Measurements from ENCODE around the gene NHLRC4. TPM values are rescaled to one million over a fixed set of nuclear protein-coding genes. Genes with fewer than 3 reads are reported as not detected.

Gene NHLRC4
- total and polyA plus RNA-seq, 2 of the 8 experiments (the other 6 are each of a cell fraction or from before 2014, with no cell fraction given): 0.60 to 0.76 TPM

GRCh38 chr16:531494-532125, 35.2 kb upstream of the NHLRC4 start:
- Histone ChIP-seq H3K9me3 (ENCODE audit: insufficient read depth in 2 of 2, low read depth in 1 of 2, low read length in 1 of 2) (no peaks in the 10 kb centered on the region), H4K5ac (ENCODE audit: insufficient read length, low read depth, low read length) (no peak overlapping the region), H3K27me3 (replicated peaks in 1 of 4; ENCODE audit: control insufficient read depth in 3 of 4, extremely low read depth in 1 of 4, insufficient read depth in 3 of 4, low read length in 3 of 4) (no peaks in the 10 kb centered on the region), H3K23ac (ENCODE audit: insufficient read length) (no peak overlapping the region), H4K20me1 (replicated peaks in 1 of 2; ENCODE audit: control insufficient read depth in 1 of 2, insufficient read depth in 2 of 2, low read length in 2 of 2) (peaks cover 13 to 38% of the 10 kb centered on the region in 2 experiments), H2BK20ac (ENCODE audit: low read length) (no peak overlapping the region), H3K4me3 (ENCODE audit: extremely low read depth in 1 of 4, insufficient read depth in 2 of 4, low read depth in 3 of 4, low read length in 4 of 4) (no peak overlapping the region), H3K9ac (replicated peaks in 1 of 4; ENCODE audit: extremely low read depth in 1 of 4, low read depth in 3 of 4, low read length in 3 of 4) (no peak overlapping the region), H2BK15ac (ENCODE audit: low read length) (no peak overlapping the region), H3K79me1 (ENCODE audit: low read depth, low read length) (peaks cover 16% of the 10 kb centered on the region), H3K27ac (ENCODE audit: low read depth, low read length) (no peak overlapping the region), H2BK12ac (ENCODE audit: low read depth, low read length) (no peak overlapping the region), H3K14ac (ENCODE audit: insufficient read length) (no peak overlapping the region), H2BK5ac (ENCODE audit: low read depth, low read length) (no peak overlapping the region), H4K91ac (replicated peaks; ENCODE audit: insufficient read length, low read length) (no peak overlapping the region), H3K18ac (ENCODE audit: extremely low read depth, low read length) (no peak overlapping the region), H3K23me2 (ENCODE audit: low read depth, low read length) (peaks cover 4% of the 10 kb centered on the region; the same call in 1 of the 2 replicates), H2BK120ac (replicated peaks; ENCODE audit: low read depth, low read length) (no peak overlapping the region), H3K4me2 (ENCODE audit: insufficient read depth in 1 of 2, low read depth in 2 of 2, low read length in 2 of 2) (no peak overlapping the region), H3K36me3 (ENCODE audit: control insufficient read depth in 2 of 4, insufficient read depth in 4 of 4, low read length in 3 of 4) (no peaks in the 10 kb centered on the region; a peak in 1 of 8 replicates), H3K56ac (replicated peaks; ENCODE audit: insufficient read length, low read depth, low read length) (no peak overlapping the region), H3K79me2 (ENCODE audit: control insufficient read depth in 1 of 2, insufficient read depth in 2 of 2, low read length in 2 of 2) (peaks cover 6 to 58% of the 10 kb centered on the region in 2 experiments; a peak in 3 of 4 replicates), H3K4ac (replicated peaks; ENCODE audit: insufficient read length, low read depth, low read length) (no peak overlapping the region), H4K8ac (ENCODE audit: extremely low read depth, insufficient read depth, low read length) (no peak overlapping the region), H2AFZ (ENCODE audit: low read length) (no peak overlapping the region), H2AK5ac (ENCODE audit: low read depth, low read length) (no peak overlapping the region), H3K4me1 (replicated peaks in 1 of 4; ENCODE audit: control insufficient read depth in 3 of 4, insufficient read depth in 4 of 4, low read length in 3 of 4) (peaks cover 0 to 13% (median 6%) of the 10 kb centered on the region in 4 experiments; a peak in 5 of 7 replicates)
- no peak for DNase-seq (ENCODE audit: low read depth in 1 of 2, low spot score in 2 of 2)
- no peak for FAIRE-seq
- WGBS, 2 experiments (ENCODE audit: extremely low coverage in 1 of 2, insufficient coverage in 1 of 2, insufficient read length in 1 of 2, insufficient replicate concordance in 2 of 2, low coverage in 1 of 2, low lambda C conversion rate in 2 of 2, missing lambda C conversion rate in 1 of 2): 92% methylated on average over 16 of the region's 16 CpGs; no CpG with 5 or more reads in 1 of the 2 experiments
- POLR2A ChIA-PET (ENCODE audit: partially characterized antibody): interaction anchor here (0.8 to 1.9 kb wide), 3 partner anchors 9 to 42 kb away, joined by 4 to 6 read pairs (median 4); no protein-coding TSS in a partner anchor
- CTCF ChIA-PET (ENCODE audit: partially characterized antibody): interaction anchor here (1.1 to 3.0 kb wide), 6 partner anchors 8 to 83 kb away, joined by 4 to 14 read pairs (median 5); no protein-coding TSS in a partner anchor
- TF ChIP-seq FOSL1 (IDR thresholded peaks at IDR 0.05; ENCODE audit: insufficient read depth, low read depth, low read length): no peak
- TF ChIP-seq E2F6 (IDR thresholded peaks at IDR 0.05): no peak
- TF ChIP-seq NANOG (IDR thresholded peaks at IDR 0.05; ENCODE audit: insufficient read depth, low read depth, low read length, poor library complexity, severe bottlenecking): no peak
- TF ChIP-seq RBBP5 (IDR thresholded peaks at IDR 0.05; ENCODE audit: borderline replicate concordance, low read depth, low read length): no peak
- TF ChIP-seq TAF7 (optimal IDR thresholded peaks at IDR 0.05; ENCODE audit: borderline replicate concordance, low read depth, low read length): no peak
- TF ChIP-seq MAFK (IDR thresholded peaks at IDR 0.05; ENCODE audit: low read depth, low read length): no peak
- no peak for TF ChIP-seq NRF1 (IDR thresholded peaks at IDR 0.05; ENCODE audit: low read depth, low read length)
- TF ChIP-seq RNF2 (IDR thresholded peaks at IDR 0.05; ENCODE audit: borderline replicate concordance, low read depth, low read length, missing control alignments, poor library complexity, severe bottlenecking): no peak
- no peak for TF ChIP-seq EP300 (IDR thresholded peaks at IDR 0.05; ENCODE audit: borderline replicate concordance in 1 of 2, low read depth in 2 of 2, low read length in 2 of 2)

Data from H1 (cell line).